Measurements from ENCODE around the gene TCEA2. TPM values are rescaled to one million over a fixed set of nuclear protein-coding genes. Genes with fewer than 3 reads are reported as not detected.
A peak's percentile ranks its signal among the peaks of the same experiment; 100 is the strongest.

TCEA2 gene
- total and polyA plus RNA-seq, 8 donors, result 11.6 to 52.9 (median 14.1) TPM

DNA sequence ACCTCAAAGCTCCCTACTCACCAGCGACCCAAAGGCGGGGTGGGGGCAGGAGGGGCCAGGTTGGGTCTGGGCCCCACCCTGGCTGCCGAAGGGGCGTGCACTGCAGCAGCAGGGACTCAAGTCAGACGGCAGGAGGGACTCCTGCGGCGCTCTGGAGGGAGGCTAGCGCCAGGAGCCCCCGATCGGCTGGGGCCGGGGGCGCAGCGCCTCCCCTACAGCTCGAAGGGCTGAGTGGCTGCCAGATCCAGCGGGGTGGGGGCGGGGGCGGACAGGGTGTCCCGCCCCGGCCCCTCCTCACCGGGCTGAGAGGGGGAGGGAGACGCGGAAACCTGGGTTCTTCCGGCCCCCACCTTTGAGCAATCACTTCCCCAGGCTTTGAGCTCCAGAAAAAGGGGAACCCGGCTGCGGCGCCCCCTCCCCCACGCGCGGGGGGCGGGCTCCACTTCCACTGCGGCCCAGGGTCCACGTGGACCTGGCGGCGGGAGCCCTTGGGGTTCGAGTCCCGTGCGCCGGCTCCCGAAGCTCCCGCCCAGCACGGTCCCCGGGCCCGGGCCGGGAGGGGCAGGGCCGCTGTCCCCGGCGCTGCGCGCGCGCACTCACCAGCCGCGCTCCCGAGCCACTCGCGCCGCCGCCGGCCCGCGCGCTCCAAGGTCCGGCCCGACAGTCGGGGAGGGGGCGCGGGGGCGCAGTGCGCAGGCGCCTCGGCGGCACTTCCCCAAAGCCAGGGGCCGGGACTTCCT is 16.4 kb downstream of the TCEA2 start, which contains the start of gene RGS19:
TSS of gene RGS19 (minus strand) at position 246 of the 740 bp plus-strand sequence. CDS start 2,632 bp downstream, outside the sequence.
- intact Hi-C loops (cut with DNase I), result no loop called here
- FAIRE-seq (no peak), DNase-seq (peak in 5 of 6 donors; percentile 68 to 91 (median 80)), ATAC-seq (peak; percentile 63 to 75 (median 73))
- no peak for TF ChIP-seq CTCF (IDR thresholded peaks at IDR 0.05)
- no peaks in the 10 kb centered on the region for H3K9me3 ChIP-seq
- no peaks in the 10 kb centered on the region for H3K36me3 ChIP-seq
- 0 to 1% methylated on average over 32 to 73 of the region's 73 CpGs for WGBS, 2 donors
- no peaks in the 10 kb centered on the region for H3K27me3 ChIP-seq
- H3K4me1 ChIP-seq, result peaks cover 5 to 15% (median 6%) of the 10 kb centered on the region in 3 donors
- H3K27ac ChIP-seq, result peak within 1 kb of the TSS; percentile 35 to 75 (median 54)
- H3K4me3 ChIP-seq, result peak within 1 kb of the TSS; percentile 33 to 83 (median 75)

- no peaks in the 10 kb centered on the region for H3K36me3 ChIP-seq
- H3K27ac ChIP-seq, result peak within 1 kb of the TSS; percentile 35 to 75 (median 54)
- peak in 3 of 4 donors; percentile 2 to 3 (median 2) for ATAC-seq
- no peak for FAIRE-seq
- no peak for TF ChIP-seq CTCF (IDR thresholded peaks at IDR 0.05)
- H3K9me3 ChIP-seq, result no peaks in the 10 kb centered on the region
- no peaks in the 10 kb centered on the region for H3K27me3 ChIP-seq
- H3K4me1 ChIP-seq, result peaks cover 5 to 15% (median 6%) of the 10 kb centered on the region in 3 donors
- intact Hi-C loops (cut with DNase I), result no loop called here
- no peak for DNase-seq
- whole genome bisulfite sequencing, 2 donors, result 8 to 12% methylated on average over 61 to 62 of the region's 62 CpGs
- H3K4me3 ChIP-seq, result peak within 1 kb of the TSS; percentile 33 to 83 (median 75)
Measured at GRCh38 chr20:64080013-64080812, 17.2 kb downstream of the TCEA2 start, which contains the start of gene OPRL1. Gene OPRL1 (plus strand): TSS chr20:64080082. CDS start chr20:64092721, 12,639 bp downstream.

- Histone ChIP-seq H3K9me3 (no peaks in the 10 kb centered on the region), H3K4me3 (peak overlapping the region in 1 of 4 donors; percentile 40), H3K4me1 (peaks cover 5 to 15% (median 6%) of the 10 kb centered on the region in 3 donors), H3K36me3 (no peaks in the 10 kb centered on the region), H3K27ac (no peak overlapping the region), H3K27me3 (no peaks in the 10 kb centered on the region)
- DNase-seq (no peak), FAIRE-seq (no peak), ATAC-seq (no peak)
- intact Hi-C loops (cut with DNase I), result no loop called here
- WGBS, 2 donors, result 66 to 70% methylated on average over 17 of the region's 17 CpGs
- TF ChIP-seq CTCF (IDR thresholded peaks at IDR 0.05), result no peak
Measured at GRCh38 chr20:64080813-64081623, 18.0 kb downstream of the TCEA2 start.

- TF ChIP-seq CTCF (IDR thresholded peaks at IDR 0.05), result no peak
Measured at GRCh38 chr20:64081624-64081964, 18.6 kb downstream of the TCEA2 start.

More at GRCh38 chr20:64081624-64081964, 18.6 kb downstream of the TCEA2 start:
- Histone ChIP-seq H3K9me3 (no peaks in the 10 kb centered on the region), H3K27ac (no peak overlapping the region), H3K36me3 (no peaks in the 10 kb centered on the region), H3K4me1 (peaks cover 5 to 15% (median 6%) of the 10 kb centered on the region in 3 donors), H3K4me3 (no peak overlapping the region), H3K27me3 (no peaks in the 10 kb centered on the region)
- FAIRE-seq (no peak), ATAC-seq (no peak), DNase-seq (no peak)
- intact Hi-C loops (cut with DNase I), result no loop called here
- WGBS, 2 donors, result 84 to 88% methylated on average over 6 of the region's 6 CpGs
